GM13976 (cell line): ENCODE data around the gene KLRC4.

Experiments
- DNase-seq: peaks from one replicate; pipeline ENCODE4 v3.0.0; 2012; ENCODE audit warnings: low spot score
- in situ Hi-C: fragments of 300-500 bp; cut with MboI; formaldehyde crosslinking; loops from one replicate; pipeline ENCODE4 v1.12.0; 2022; ENCODE audit warnings: low sequenced_read_pairs, mixed read lengths, inconsistent platforms; ENCODE audit not compliant: unreplicated experiment
- TF ChIP-seq, protein P1 (sequence below): IDR thresholded peaks from 2 replicates; pipeline ENCODE4 v1.5.1; 2012; ENCODE audit warnings: borderline replicate concordance, mild to moderate bottlenecking; ENCODE audit not compliant: insufficient read depth; ENCODE audit errors: extremely low read depth, missing control alignments, control extremely low read depth

KLRC4 gene, protein sequence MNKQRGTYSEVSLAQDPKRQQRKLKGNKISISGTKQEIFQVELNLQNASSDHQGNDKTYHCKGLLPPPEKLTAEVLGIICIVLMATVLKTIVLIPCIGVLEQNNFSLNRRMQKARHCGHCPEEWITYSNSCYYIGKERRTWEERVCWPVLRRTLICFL

DNA sequence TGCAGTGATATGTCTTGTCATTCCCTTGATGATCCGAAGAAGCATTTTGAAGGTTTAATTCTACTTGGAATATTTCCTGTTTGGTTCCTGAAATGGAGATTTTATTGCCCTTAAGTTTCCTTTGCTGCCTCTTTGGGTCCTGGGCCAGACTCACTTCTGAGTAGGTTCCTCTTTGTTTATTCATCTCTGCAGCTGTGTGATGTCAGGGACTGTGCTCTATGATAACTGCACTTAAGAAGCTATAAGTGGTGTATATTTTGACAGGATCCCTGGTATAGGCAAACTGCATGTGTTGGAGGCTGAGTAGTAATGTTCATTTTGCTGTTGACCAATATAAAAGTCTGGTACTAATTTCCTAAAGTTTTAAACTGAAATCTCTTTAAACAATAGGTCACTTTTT lies at the start of gene KLRC4:
Gene KLRC4, minus strand, starts transcription at position 366 of the 400 bp plus-strand sequence. Its CDS starts 182 bp downstream, at position 184.
- in situ Hi-C loops = no loop called here
- TF ChIP-seq, protein P1, sequence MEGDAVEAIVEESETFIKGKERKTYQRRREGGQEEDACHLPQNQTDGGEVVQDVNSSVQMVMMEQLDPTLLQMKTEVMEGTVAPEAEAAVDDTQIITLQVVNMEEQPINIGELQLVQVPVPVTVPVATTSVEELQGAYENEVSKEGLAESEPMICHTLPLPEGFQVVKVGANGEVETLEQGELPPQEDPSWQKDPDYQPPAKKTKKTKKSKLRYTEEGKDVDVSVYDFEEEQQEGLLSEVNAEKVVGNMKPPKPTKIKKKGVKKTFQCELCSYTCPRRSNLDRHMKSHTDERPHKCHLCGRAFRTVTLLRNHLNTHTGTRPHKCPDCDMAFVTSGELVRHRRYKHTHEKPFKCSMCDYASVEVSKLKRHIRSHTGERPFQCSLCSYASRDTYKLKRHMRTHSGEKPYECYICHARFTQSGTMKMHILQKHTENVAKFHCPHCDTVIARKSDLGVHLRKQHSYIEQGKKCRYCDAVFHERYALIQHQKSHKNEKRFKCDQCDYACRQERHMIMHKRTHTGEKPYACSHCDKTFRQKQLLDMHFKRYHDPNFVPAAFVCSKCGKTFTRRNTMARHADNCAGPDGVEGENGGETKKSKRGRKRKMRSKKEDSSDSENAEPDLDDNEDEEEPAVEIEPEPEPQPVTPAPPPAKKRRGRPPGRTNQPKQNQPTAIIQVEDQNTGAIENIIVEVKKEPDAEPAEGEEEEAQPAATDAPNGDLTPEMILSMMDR = no peak
- no peak for DNase-seq

DNA sequence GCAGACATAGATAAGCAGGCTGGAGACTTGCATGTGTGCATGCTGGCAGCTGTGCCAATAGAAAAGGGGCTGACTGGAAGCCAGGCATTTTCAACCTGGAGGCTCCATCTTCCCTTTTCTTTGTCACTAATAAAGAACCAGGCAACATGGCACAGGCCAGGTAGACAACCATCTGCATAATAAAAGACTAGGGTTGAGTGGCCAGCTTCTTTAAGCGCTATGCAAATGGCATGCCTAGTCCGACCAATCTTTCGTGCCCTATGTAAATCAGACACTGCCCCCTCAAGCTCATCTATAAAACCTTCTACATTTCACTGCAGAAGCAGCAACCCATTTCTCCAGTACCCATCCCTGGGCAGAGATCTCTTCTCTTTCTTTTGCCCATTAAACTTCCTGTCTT lies 48.2 kb upstream of the KLRC4 start:
- TF ChIP-seq, protein P1 = no peak
- no peak for DNase-seq
- in situ Hi-C loops = no loop called here

DNA sequence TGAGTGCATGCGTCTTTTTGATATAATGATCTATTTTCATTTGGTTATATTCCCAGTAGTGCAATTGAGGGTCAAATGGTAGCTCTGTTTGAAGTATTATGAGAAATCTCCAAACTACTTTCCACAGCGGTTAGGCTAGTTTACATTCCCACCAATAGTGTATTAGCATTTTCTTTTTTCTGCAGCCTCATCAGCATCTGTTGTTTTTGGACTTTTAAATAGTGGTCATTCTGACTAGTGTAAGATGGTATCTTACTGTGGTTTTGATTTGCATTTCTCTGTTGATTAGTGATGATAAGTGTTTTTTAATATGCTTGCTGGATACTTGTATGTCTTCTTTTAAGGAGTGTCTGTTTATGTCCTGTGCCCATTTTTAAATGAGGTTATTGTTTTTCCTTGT lies 47.3 kb upstream of the KLRC4 start:
- TF ChIP-seq, protein P1 = no peak
- no peak for DNase-seq
- in situ Hi-C loops = no loop called here

DNA sequence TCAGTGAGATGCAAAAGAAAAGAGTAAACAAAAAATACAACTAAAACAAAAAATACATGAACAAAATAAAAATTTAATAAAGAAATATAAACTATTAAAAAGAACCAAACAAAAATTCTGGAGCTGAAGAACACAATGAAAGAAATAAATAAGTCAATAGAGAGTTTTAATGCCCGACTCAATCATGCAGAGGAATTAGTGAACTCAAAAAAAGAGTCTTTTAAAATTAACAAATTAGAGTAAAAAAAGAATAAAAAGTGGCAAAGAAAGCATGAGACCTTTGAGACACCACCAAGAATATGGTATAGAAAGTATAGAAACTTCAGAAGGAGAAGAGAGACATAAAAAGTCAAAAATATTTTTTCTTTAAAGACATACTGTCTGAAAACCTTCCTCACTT lies 46.2 kb upstream of the KLRC4 start:
- in situ Hi-C loops = no loop called here
- TF ChIP-seq, protein P1 = no peak
- no peak for DNase-seq

DNA sequence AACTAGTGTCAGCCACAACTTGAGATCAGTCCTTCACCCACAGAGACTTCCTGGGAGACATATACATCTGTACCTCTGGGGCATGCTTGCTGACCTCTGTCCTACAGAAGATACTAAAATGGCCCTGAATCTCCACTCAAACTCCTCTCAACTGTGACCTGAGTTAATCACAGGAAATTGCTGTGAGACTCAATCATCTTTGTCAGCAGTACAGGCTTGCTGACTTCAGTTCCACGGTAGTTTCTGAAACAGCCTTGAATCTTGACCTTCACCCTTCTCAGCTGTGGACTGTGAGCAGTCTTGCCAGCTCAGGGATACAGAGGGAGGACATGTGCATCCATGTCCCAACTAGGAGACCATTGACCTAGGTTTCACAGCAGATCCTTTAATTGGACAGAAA lies 45.0 kb upstream of the KLRC4 start:
- TF ChIP-seq, protein P1 = no peak
- DNase-seq = no peak
- in situ Hi-C loops = no loop called here

DNA sequence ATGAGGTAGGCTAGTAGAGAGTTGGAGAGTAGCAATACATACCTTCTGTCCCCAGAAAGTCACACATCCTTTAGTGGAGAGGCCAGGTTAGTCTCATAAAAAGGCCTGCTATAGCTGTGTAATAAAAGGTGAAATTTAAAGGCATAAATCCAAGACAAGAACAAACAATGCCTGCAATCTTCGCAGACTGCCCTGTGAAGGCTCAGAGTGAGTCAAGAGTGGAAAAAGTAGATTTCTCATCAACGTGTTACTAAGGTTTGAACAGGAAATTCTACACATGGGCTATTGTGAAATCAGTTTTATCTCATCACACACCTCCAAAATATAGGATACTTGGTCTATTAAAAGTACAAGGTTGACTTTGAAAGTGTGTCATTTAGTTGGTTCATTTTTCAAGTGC lies 43.6 kb upstream of the KLRC4 start, which contains the start of gene KLRC1:
Gene KLRC1, minus strand, starts transcription at position 222 of the 400 bp plus-strand sequence. CDS start 2,221 bp downstream, outside the sequence.
- DNase-seq = no peak
- in situ Hi-C loops = no loop called here
- TF ChIP-seq, protein P1 = no peak
